GM23338 (cell line): Measurements from ENCODE around the gene BCCIP. TPM values are rescaled to one million over a fixed set of nuclear protein-coding genes. Genes with fewer than 3 reads are reported as not detected.

Experiments
- ATAC-seq: fragments of 200-7000 bp; cut with Tn5 transposase; 3 replicates; pipeline ENCODE4 v1.9.1; 2020
- DNase-seq: peaks from one replicate; pipeline ENCODE4 v3.0.0-alpha.2; 2015; ENCODE audit warnings: low spot score
- H2AFZ ChIP-seq: fragments of 200-600 bp; sonication (generic); 2 replicates; pipeline ENCODE4 v1.8.0; 2016; ENCODE audit warnings: antibody characterized with exemption, mild to moderate bottlenecking, moderate library complexity
- H3F3A ChIP-seq: fragments of 200-600 bp; sonication (generic); replicated peaks from 2 replicates; pipeline ENCODE4 v1.8.0; 2017; ENCODE audit warnings: antibody characterized with exemption, mixed run types, low read depth
- H3K27ac ChIP-seq: fragments of 200-600 bp; sonication (generic); 2 replicates; pipeline ENCODE4 v1.6.1; 2016; ENCODE audit warnings: low read depth
- H3K27me3 ChIP-seq: fragments of 200-600 bp; sonication (generic); 2 replicates; pipeline ENCODE4 v1.8.0; 2016; ENCODE audit warnings: mild to moderate bottlenecking, mixed run types, moderate library complexity; ENCODE audit not compliant: insufficient read depth
- H3K36me3 ChIP-seq: fragments of 200-600 bp; sonication (generic); 2 replicates; pipeline ENCODE4 v1.8.0; 2016; ENCODE audit warnings: mild to moderate bottlenecking; ENCODE audit not compliant: insufficient read depth
- H3K4me1 ChIP-seq: fragments of 200-600 bp; sonication (generic); 2 replicates; pipeline ENCODE4 v1.8.0; 2016; ENCODE audit warnings: mild to moderate bottlenecking, moderate library complexity; ENCODE audit not compliant: insufficient read depth
- H3K4me2 ChIP-seq: fragments of 200-600 bp; sonication (generic); 2 replicates; pipeline ENCODE4 v1.7.1; 2017; ENCODE audit warnings: mixed run types
- H3K4me3 ChIP-seq: fragments of 200-600 bp; sonication (generic); 2 replicates; pipeline ENCODE4 v1.6.1; 2016; ENCODE audit warnings: mixed run types
- H3K79me2 ChIP-seq: fragments of 200-600 bp; sonication (generic); replicated peaks from 2 replicates; pipeline ENCODE4 v1.8.0; 2017; ENCODE audit warnings: mild to moderate bottlenecking; ENCODE audit not compliant: insufficient read depth
- H3K9me2 ChIP-seq: fragments of 200-600 bp; sonication (generic); 2 replicates; pipeline ENCODE4 v1.8.0; 2017; ENCODE audit not compliant: insufficient read depth
- H4K20me1 ChIP-seq: fragments of 200-600 bp; sonication (generic); replicated peaks from 2 replicates; pipeline ENCODE4 v1.8.0; 2017; ENCODE audit warnings: mild to moderate bottlenecking; ENCODE audit not compliant: insufficient read depth
- H3K27ac Mint-ChIP-seq: 2 replicates; pipeline ENCODE4 v1.8.0; 2020; ENCODE audit warnings: inconsistent platforms, mild to moderate bottlenecking, moderate library complexity, mixed read lengths
- H3K27me3 Mint-ChIP-seq: 3 replicates; pipeline ENCODE4 v1.8.0; 2022; ENCODE audit warnings: low read depth, mild to moderate bottlenecking, moderate library complexity, mixed read lengths, inconsistent platforms; ENCODE audit not compliant: insufficient read depth, poor library complexity
- H3K36me3 Mint-ChIP-seq: 3 replicates; pipeline ENCODE4 v1.8.0; 2021; ENCODE audit warnings: low read depth, mild to moderate bottlenecking, inconsistent platforms, moderate library complexity, mixed read lengths
- H3K4me1 Mint-ChIP-seq: 3 replicates; pipeline ENCODE4 v1.8.0; 2020; ENCODE audit warnings: mild to moderate bottlenecking, inconsistent platforms, mixed read lengths
- H3K4me3 Mint-ChIP-seq: 3 replicates; pipeline ENCODE4 v1.8.0; 2021; ENCODE audit warnings: moderate library complexity, mild to moderate bottlenecking, inconsistent platforms, mixed read lengths
- H3K9me3 Mint-ChIP-seq: 3 replicates; pipeline ENCODE4 v1.8.0; 2020; ENCODE audit warnings: moderate library complexity, mild to moderate bottlenecking, inconsistent platforms, mixed read lengths
- CREB1 ChIP-seq: fragments of 250-450 bp; sonication (Bioruptor Pico); IDR thresholded peaks from 2 replicates; pipeline ENCODE4 v1.5.0; 2020; ENCODE audit warnings: low read depth, mild to moderate bottlenecking, moderate library complexity
- CTCF ChIP-seq, 2 experiments: fragments of 200-600 bp in 1 of 2; sonication (generic) in 1 of 2; conservative IDR thresholded peaks; 2 replicates each; pipeline versions ENCODE4 v1.5.1 to v1.6.1; 2016 to 2017; ENCODE audit warnings: antibody characterized with exemption in 2 of 2, low read depth in 2 of 2, mild to moderate bottlenecking in 2 of 2, moderate library complexity in 1 of 2
- ETS1 ChIP-seq: IDR thresholded peaks from 2 replicates; pipeline ENCODE4 v1.6.1; 2016; ENCODE audit warnings: antibody characterized with exemption
- EZH2 ChIP-seq: fragments of 200-600 bp; sonication (generic); IDR thresholded peaks from one replicate; pipeline ENCODE4 v1.8.0; 2017; ENCODE audit warnings: antibody characterized with exemption, mild to moderate bottlenecking, low read depth; ENCODE audit not compliant: unreplicated experiment
- EZH2phosphoT487 ChIP-seq: fragments of 200-600 bp; sonication (generic); IDR thresholded peaks from one replicate; pipeline ENCODE4 v1.8.1; 2018; ENCODE audit warnings: antibody characterized with exemption; ENCODE audit not compliant: unreplicated experiment
- JUNB ChIP-seq: IDR thresholded peaks from one replicate; pipeline ENCODE4 v1.6.1; 2016; ENCODE audit warnings: antibody characterized with exemption; ENCODE audit not compliant: unreplicated experiment
- NANOG ChIP-seq: IDR thresholded peaks from 2 replicates; pipeline ENCODE4 v1.6.1; 2016; ENCODE audit warnings: antibody characterized with exemption, borderline replicate concordance
- STAT1 ChIP-seq: IDR thresholded peaks from one replicate; pipeline ENCODE4 v1.6.1; 2016; ENCODE audit warnings: antibody characterized with exemption; ENCODE audit not compliant: unreplicated experiment
- ZNF114 ChIP-seq: fragments of 250-450 bp; sonication (Bioruptor Pico); IDR thresholded peaks from 2 replicates; pipeline ENCODE4 v1.5.0; 2020; ENCODE audit warnings: mild to moderate bottlenecking, moderate library complexity
- ZNF331 ChIP-seq: fragments of 250-450 bp; sonication (Bioruptor Pico); IDR thresholded peaks from 2 replicates; pipeline ENCODE4 v1.5.0; 2020; ENCODE audit warnings: low read depth, mild to moderate bottlenecking, moderate library complexity
- ZNF462 ChIP-seq: fragments of 250-450 bp; sonication (Bioruptor Pico); IDR thresholded peaks from 2 replicates; pipeline ENCODE4 v1.5.0; 2020; ENCODE audit warnings: mild to moderate bottlenecking, moderate library complexity
- polyA plus RNA-seq: library from polyadenylated mRNA; unstranded; fragments of >200 nt; fragmentation: Nextera tagmentation; extraction: Ambion mirVana; gene quantifications from 2 replicates; pipeline ENCODE4 v1.2.1, GENCODE V29; 2016
- total RNA-seq: library from RNA; depleted of rRNA; stranded (reverse); fragments of >200 nt; shearing (Covaris generic); gene quantifications from 2 replicates; pipeline ENCODE4 v1.2.3, GENCODE V29; 2014

BCCIP gene
- total and polyA plus RNA-seq, 2 experiments from 2014 or later: 98.6 to 214 TPM

GRCh38 chr10:125871338-125871737 lies 48.0 kb downstream of the BCCIP start:
- Histone ChIP-seq H3K79me2 (no peaks in the 10 kb centered on the region), H3K4me1 (no peaks in the 10 kb centered on the region), H3K36me3 (peaks cover 8% of the 10 kb centered on the region; the same call in 1 of the 2 replicates), H2AFZ (no peak overlapping the region), H3K27me3 (no peaks in the 10 kb centered on the region), H4K20me1 (no peaks in the 10 kb centered on the region), H3K9me2 (no peaks in the 10 kb centered on the region), H3K4me2 (no peak overlapping the region), H3F3A (no peaks in the 10 kb centered on the region), H3K27ac (no peak overlapping the region), H3K4me3 (no peak overlapping the region)
- peaks cover 29% of the 10 kb centered on the region for H3K36me3 Mint-ChIP-seq
- DNase-seq (no peak), ATAC-seq (no peak)
- TF ChIP-seq JUNB: no peak
- TF ChIP-seq ETS1: no peak
- TF ChIP-seq ZNF331 (CRISPR knock-in tag): no peak
- TF ChIP-seq CTCF (conservative IDR thresholded peaks at IDR 0.05; ENCODE audit: low read depth in 2 of 2): no peak
- TF ChIP-seq EZH2: no peak
- no peak for TF ChIP-seq CREB1 (CRISPR knock-in tag)
- no peak for TF ChIP-seq EZH2phosphoT487
- no peak for TF ChIP-seq ZNF462 (CRISPR knock-in tag)
- TF ChIP-seq ZNF114 (CRISPR knock-in tag): no peak
- TF ChIP-seq NANOG: no peak
- TF ChIP-seq STAT1: no peak
- no peak overlapping the region for H3K27ac Mint-ChIP-seq
- peaks cover 19% of the 10 kb centered on the region for H3K9me3 Mint-ChIP-seq
- no peak overlapping the region for H3K4me3 Mint-ChIP-seq
- H3K4me1 Mint-ChIP-seq: no peaks in the 10 kb centered on the region; the same call in 2 of the 3 replicates
- H3K27me3 Mint-ChIP-seq: no peaks in the 10 kb centered on the region
